BLaER1 treated with 17β-estradiol and CSF1 and Interleukin-3, amounts not matched to agents 10 nM and 100 nM (cell line): ENCODE results near the gene TMEM182.

ENCODE experiments used
- H3K27ac ChIP-seq, 11 experiments: shearing (Covaris generic); formaldehyde crosslinking; 2 replicates each; pipeline ENCODE4 v1.8.1; 2022
- H3K27me3 ChIP-seq, 11 experiments: shearing (Covaris generic); formaldehyde crosslinking; 2 replicates each; pipeline ENCODE4 v1.8.1; 2022
- H3K36me3 ChIP-seq, 11 experiments: shearing (Covaris generic); formaldehyde crosslinking; 2 replicates each; pipeline ENCODE4 v1.8.1; 2022
- H3K4me1 ChIP-seq, 10 experiments: shearing (Covaris generic); formaldehyde crosslinking; 2 replicates each; pipeline ENCODE4 v1.8.1; 2022
- H3K4me2 ChIP-seq, 11 experiments: shearing (Covaris generic); formaldehyde crosslinking; 2 replicates each; pipeline ENCODE4 v1.8.1; 2022
- H3K4me3 ChIP-seq, 10 experiments: shearing (Covaris generic); formaldehyde crosslinking; 2 replicates each; pipeline ENCODE4 v1.8.1; 2022
- H3K9ac ChIP-seq, 11 experiments: shearing (Covaris generic); formaldehyde crosslinking; 2 replicates each; pipeline ENCODE4 v1.8.1; 2022
- H3K9me3 ChIP-seq, 11 experiments: shearing (Covaris generic); formaldehyde crosslinking; replicated peaks in 1 of 11; 2 replicates each; pipeline ENCODE4 v1.8.1; 2022
- H4K20me1 ChIP-seq, 11 experiments: shearing (Covaris generic); formaldehyde crosslinking; 2 replicates each; pipeline ENCODE4 v1.8.1; 2022
- Cebpa-rat ChIP-seq, 11 experiments: shearing (Covaris generic); IDR thresholded peaks; 2 replicates each; pipeline ENCODE4 v1.8.1; 2022

Gene TMEM182

GRCh38 chr2:102803041-102803896, 41.4 kb downstream of the TMEM182 start:
- Histone ChIP-seq H3K27me3 (no peaks in the 10 kb centered on the region; a peak in 1 of 22 replicates), H3K4me1 (peaks cover 0 to 12% (median 11%) of the 10 kb centered on the region in 10 experiments; a peak in 17 of 20 replicates), H3K4me3 (no peak overlapping the region), H3K4me2 (peak overlapping the region in 9 of 11 experiments; percentile 29 to 70 (median 56); a peak in 18 of 22 replicates), H3K9me3 (peaks cover 60 to 68% (median 63%) of the 10 kb centered on the region in 11 experiments), H3K27ac (no peak overlapping the region), H3K36me3 (peaks cover 36 to 57% (median 47%) of the 10 kb centered on the region in 11 experiments), H4K20me1 (no peaks in the 10 kb centered on the region), H3K9ac (no peak overlapping the region)
- TF ChIP-seq Cebpa-rat (IDR thresholded peaks at IDR 0.05), result no peak

GRCh38 chr2:102803897-102804217, 42.0 kb downstream of the TMEM182 start:
- Histone ChIP-seq H3K9ac (no peak overlapping the region), H3K27ac (no peak overlapping the region), H3K4me1 (peaks cover 0 to 12% (median 11%) of the 10 kb centered on the region in 10 experiments; a peak in 17 of 20 replicates), H3K9me3 (peaks cover 55 to 62% (median 57%) of the 10 kb centered on the region in 11 experiments), H3K36me3 (peaks cover 30 to 51% (median 42%) of the 10 kb centered on the region in 11 experiments), H3K4me3 (no peak overlapping the region), H4K20me1 (no peaks in the 10 kb centered on the region), H3K4me2 (peak overlapping the region in 9 of 11 experiments; percentile 29 to 70 (median 56); a peak in 17 of 22 replicates), H3K27me3 (no peaks in the 10 kb centered on the region; a peak in 1 of 22 replicates)
- TF ChIP-seq Cebpa-rat (IDR thresholded peaks at IDR 0.05), result no peak

- H3K4me3 ChIP-seq, result no peak overlapping the region
- H3K4me2 ChIP-seq, result no peak overlapping the region
- peaks cover 5 to 29% (median 17%) of the 10 kb centered on the region in 11 experiments; a peak in 20 of 22 replicates for H3K36me3 ChIP-seq
- no peak overlapping the region for H3K27ac ChIP-seq
- H3K9me3 ChIP-seq, result peaks cover 30 to 37% (median 32%) of the 10 kb centered on the region in 11 experiments
- no peaks in the 10 kb centered on the region for H4K20me1 ChIP-seq
- no peaks in the 10 kb centered on the region; a peak in 1 of 22 replicates for H3K27me3 ChIP-seq
- H3K9ac ChIP-seq, result no peak overlapping the region
- no peak for TF ChIP-seq Cebpa-rat (IDR thresholded peaks at IDR 0.05)
- peaks cover 0 to 12% (median 11%) of the 10 kb centered on the region in 10 experiments; a peak in 17 of 20 replicates for H3K4me1 ChIP-seq
Observed at GRCh38 chr2:102806250-102806837, 44.5 kb downstream of the TMEM182 start.

- no peak overlapping the region for H3K9ac ChIP-seq
- no peak for TF ChIP-seq Cebpa-rat (IDR thresholded peaks at IDR 0.05)
- no peaks in the 10 kb centered on the region for H4K20me1 ChIP-seq
- peaks cover 0 to 4% (median 0%) of the 10 kb centered on the region in 10 experiments; a peak in 3 of 20 replicates for H3K4me1 ChIP-seq
- no peak overlapping the region for H3K4me3 ChIP-seq
- H3K27me3 ChIP-seq, result no peaks in the 10 kb centered on the region
- H3K4me2 ChIP-seq, result no peak overlapping the region
- H3K27ac ChIP-seq, result no peak overlapping the region
- H3K9me3 ChIP-seq, result peaks cover 0 to 5% (median under 1%) of the 10 kb centered on the region in 11 experiments; a peak in 10 of 22 replicates
- H3K36me3 ChIP-seq, result 0 out of 22 replicates have a peak, but pooled peaks cover 0 to 3% (median 0%) of the 10 kb centered on the region in 11 experiments
Observed at GRCh38 chr2:102809291-102810189, 47.7 kb downstream of the TMEM182 start.

- TF ChIP-seq Cebpa-rat (IDR thresholded peaks at IDR 0.05), result no peak
- peaks cover 0 to 4% (median 0%) of the 10 kb centered on the region in 10 experiments; a peak in 3 of 20 replicates for H3K4me1 ChIP-seq
- H3K27ac ChIP-seq, result no peak overlapping the region
Observed at GRCh38 chr2:102815285-102815684, 53.5 kb downstream of the TMEM182 start.

GRCh38 chr2:102826904-102827303, 65.1 kb downstream of the TMEM182 start:
- Histone ChIP-seq H3K27ac (no peak overlapping the region), H3K4me2 (peak overlapping the region in 9 of 11 experiments; percentile 17 to 58 (median 48); a peak in 16 of 22 replicates), H3K9ac (no peak overlapping the region), H3K9me3 (peaks cover 0 to 7% (median 0%) of the 10 kb centered on the region in 11 experiments; a peak in 1 of 22 replicates), H3K27me3 (no peaks in the 10 kb centered on the region), H3K4me3 (no peak overlapping the region), H3K36me3 (no peaks in the 10 kb centered on the region), H3K4me1 (peaks cover 0 to 20% (median 17%) of the 10 kb centered on the region in 10 experiments; a peak in 16 of 20 replicates), H4K20me1 (no peaks in the 10 kb centered on the region)
- no peak for TF ChIP-seq Cebpa-rat (IDR thresholded peaks at IDR 0.05)

More at GRCh38 chr2:102815285-102815684, 53.5 kb downstream of the TMEM182 start:
- Histone ChIP-seq H3K27me3 (no peaks in the 10 kb centered on the region), H3K36me3 (no peaks in the 10 kb centered on the region), H3K4me3 (no peak overlapping the region), H3K9me3 (no peaks in the 10 kb centered on the region), H4K20me1 (no peaks in the 10 kb centered on the region), H3K9ac (no peak overlapping the region), H3K4me2 (no peak overlapping the region)

- no peaks in the 10 kb centered on the region for H4K20me1 ChIP-seq
- no peaks in the 10 kb centered on the region for H3K27me3 ChIP-seq
- H3K4me3 ChIP-seq, result no peak overlapping the region
- H3K9ac ChIP-seq, result no peak overlapping the region
- no peak overlapping the region for H3K27ac ChIP-seq
- TF ChIP-seq Cebpa-rat (IDR thresholded peaks at IDR 0.05), result no peak
- H3K36me3 ChIP-seq, result no peaks in the 10 kb centered on the region
- no peaks in the 10 kb centered on the region for H3K9me3 ChIP-seq
- H3K4me2 ChIP-seq, result no peak overlapping the region
- no peaks in the 10 kb centered on the region for H3K4me1 ChIP-seq
Observed at GRCh38 chr2:102832789-102833188, 71.0 kb downstream of the TMEM182 start.

GRCh38 chr2:102834523-102835273, 72.9 kb downstream of the TMEM182 start:
- no peak for TF ChIP-seq Cebpa-rat (IDR thresholded peaks at IDR 0.05)
- H4K20me1 ChIP-seq, result no peaks in the 10 kb centered on the region
- H3K36me3 ChIP-seq, result no peaks in the 10 kb centered on the region
- no peak overlapping the region for H3K4me2 ChIP-seq
- H3K27ac ChIP-seq, result no peak overlapping the region
- no peaks in the 10 kb centered on the region for H3K4me1 ChIP-seq
- H3K27me3 ChIP-seq, result no peaks in the 10 kb centered on the region
- no peak overlapping the region for H3K4me3 ChIP-seq
- H3K9me3 ChIP-seq, result no peaks in the 10 kb centered on the region
- H3K9ac ChIP-seq, result no peak overlapping the region
